ENCODE data around the gene PHF8.

GRCh38 chrX:54064564-54064963, 20.3 kb upstream of the PHF8 start:
- TF ChIP-seq POLR2A (IDR thresholded peaks at IDR 0.05; ENCODE audit: low read depth, low read length) (no peak), POLR2AphosphoS5 (IDR thresholded peaks at IDR 0.05; ENCODE audit: low read depth, low read length) (no peak)

All from GM12892 (cell line).